ENCODE results near the gene LPP. TPM values are rescaled to one million over a fixed set of nuclear protein-coding genes. Genes with fewer than 3 reads are reported as not detected.

The LPP gene
- total and polyA plus RNA-seq, 2 of the 4 experiments (the other 2 are of a cell fraction): 16.0 to 130 TPM

DNA sequence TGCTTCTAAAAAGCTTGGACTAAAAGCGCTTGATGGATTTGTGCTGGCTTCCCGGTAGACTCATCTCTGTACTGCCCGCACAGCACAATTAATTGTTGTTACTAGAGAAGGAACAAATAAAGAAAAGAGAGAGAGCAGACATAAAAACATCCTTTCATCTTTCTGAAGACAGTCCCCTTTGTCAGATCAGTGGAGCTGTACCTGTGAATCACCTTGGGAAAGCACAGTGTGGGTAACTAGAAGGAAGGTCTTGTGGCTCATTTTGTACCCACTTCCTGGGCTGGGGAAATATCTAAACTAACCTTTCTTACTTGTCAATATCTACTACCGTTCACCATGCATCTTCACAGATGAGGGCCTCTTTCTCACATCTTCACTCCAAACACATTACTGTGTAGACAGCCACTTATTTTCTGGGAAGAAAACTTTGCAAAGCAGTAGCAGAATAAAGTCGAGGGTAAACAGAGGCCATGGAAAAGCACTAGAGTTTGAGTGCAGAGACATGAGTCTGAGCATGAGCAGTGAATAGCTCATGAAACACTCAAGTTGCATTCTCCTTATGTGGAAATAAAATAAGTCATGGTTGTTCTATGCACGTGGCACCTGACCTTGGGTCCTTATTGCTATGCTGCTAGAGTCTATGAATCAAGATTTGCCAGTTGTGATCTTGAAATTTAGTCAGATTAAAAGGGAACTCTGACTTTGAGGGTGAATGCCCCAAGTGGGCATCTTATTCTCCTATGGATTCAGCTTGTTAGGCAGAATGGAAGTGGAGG, 169.3 kb downstream of the LPP start:
- H4K91ac ChIP-seq (ENCODE audit: insufficient read depth, low read depth, low read length): no peak overlapping the region
- no peak overlapping the region for H3K9ac ChIP-seq (ENCODE audit: low read depth, low read length)
- WGBS, 2 experiments (ENCODE audit: extremely low coverage in 2 of 2, insufficient read length in 1 of 2): 100% methylated on average over 1 of the region's 6 CpGs; no CpG with 5 or more reads in 1 of the 2 experiments

More for the DNA sequence above, 169.3 kb downstream of the LPP start:
- H3K23ac ChIP-seq (ENCODE audit: low read depth, low read length): no peak overlapping the region
- peaks cover 18% of the 10 kb centered on the region for H3K9me1 ChIP-seq (ENCODE audit: insufficient read depth, low read length)
- TF ChIP-seq CEBPB (IDR thresholded peaks at IDR 0.05; ENCODE audit: low read depth, low read length) (no peak), RAD21 (IDR thresholded peaks at IDR 0.05; ENCODE audit: low read length) (no peak), RFX5 (IDR thresholded peaks at IDR 0.05; ENCODE audit: low read depth, low read length) (no peak), FOS (IDR thresholded peaks at IDR 0.05; ENCODE audit: low read depth, low read length) (no peak), BHLHE40 (IDR thresholded peaks at IDR 0.05; ENCODE audit: low read depth, low read length) (no peak), CHD1 (IDR thresholded peaks at IDR 0.05; ENCODE audit: low read depth, low read length) (no peak)
- H3K4me2 ChIP-seq (ENCODE audit: low read depth, low read length): no peak overlapping the region
- H2AK9ac ChIP-seq (replicated peaks; ENCODE audit: low read depth, low read length, poor library complexity): no peak overlapping the region
- no peaks in the 10 kb centered on the region for H3K27me3 ChIP-seq (ENCODE audit: control insufficient read depth, insufficient read depth, low read length)
- H4K5ac ChIP-seq (ENCODE audit: low read depth, low read length): no peak overlapping the region
- H3K4me3 ChIP-seq (ENCODE audit: insufficient read depth, low read depth, low read length): no peak overlapping the region
- H3K4me1 ChIP-seq (ENCODE audit: control insufficient read depth, insufficient read depth, low read length): peaks cover 10% of the 10 kb centered on the region
- dilution Hi-C loops (cut with HindIII; ENCODE audit: low sequenced_read_pairs, unreplicated experiment) (loop anchor here (25.0 kb wide), 1 partner anchor 586 kb away; the partner anchor contains the start of gene BCL6), in situ Hi-C loops (cut with MboI; ENCODE audit: low sequenced_read_pairs) (no loop called here), intact Hi-C loops (cut with micrococcal nuclease) (no loop called here)
- H3K9me3 ChIP-seq (ENCODE audit: control insufficient read depth, insufficient read depth, low read length): no peaks in the 10 kb centered on the region
- H2BK5ac ChIP-seq (ENCODE audit: low read depth, low read length, poor library complexity, severe bottlenecking): no peak overlapping the region
- H3K14ac ChIP-seq (replicated peaks; ENCODE audit: low read depth, low read length): no peak overlapping the region
- peaks cover 52 to 81% of the 10 kb centered on the region in 2 experiments for H3K79me1 ChIP-seq (ENCODE audit: low read depth in 1 of 2, low read length in 2 of 2)
- ATAC-seq (ENCODE audit: low read depth) (no peak), DNase-seq (no peak)
- H3K27ac ChIP-seq (ENCODE audit: insufficient read depth, low read length): no peak overlapping the region
- H2AFZ ChIP-seq (replicated peaks; ENCODE audit: low read length, poor library complexity): no peak overlapping the region
- H2AK5ac ChIP-seq (ENCODE audit: low read depth, low read length): no peak overlapping the region
- H2BK20ac ChIP-seq (ENCODE audit: low read depth, low read length): no peak overlapping the region
- no peak overlapping the region for H4K8ac ChIP-seq (ENCODE audit: low read depth in 2 of 2, low read length in 2 of 2)
- ChIA-PET POLR2A (ENCODE audit: unreplicated experiment) (no interaction called here), CTCF (interaction anchor here (1.5 kb wide), 1 partner anchor 583 kb away, joined by 5 read pairs; no protein-coding TSS in a partner anchor)
- H2BK120ac ChIP-seq (ENCODE audit: low read depth, low read length): no peak overlapping the region
- no peak overlapping the region for H3K4ac ChIP-seq (ENCODE audit: low read depth, low read length)
- H3K36me3 ChIP-seq (ENCODE audit: control insufficient read depth, insufficient read depth, low read length): peaks cover 4% of the 10 kb centered on the region
- no peak overlapping the region for H3K56ac ChIP-seq (ENCODE audit: extremely low read depth, insufficient read depth, low read length)
- no peak overlapping the region for H3K18ac ChIP-seq (ENCODE audit: low read depth, low read length)
- no TSS peak for BruUV-seq (replicated peaks)
- peaks cover 48% of the 10 kb centered on the region for H4K20me1 ChIP-seq (ENCODE audit: insufficient read depth, low read length)
- H2BK15ac ChIP-seq (ENCODE audit: low read depth, low read length): no peak overlapping the region
